KMS-11 (cell line): ENCODE data around the gene STK32A.
"Not testable (repeated sequence)": the region's sequence is repeated elsewhere in the genome, so short reads cannot be mapped to it uniquely, and the experiment has no call there.

Experiments used
- H2AFZ ChIP-seq: fragments of 200-600 bp; sonication (generic); 2 replicates; pipeline ENCODE4 v1.6.1; 2016; ENCODE audit warnings: antibody characterized with exemption, mixed run types, low read depth
- H3K27ac ChIP-seq: fragments of 200-600 bp; sonication (generic); 2 replicates; pipeline ENCODE4 v1.6.1; 2016; ENCODE audit warnings: mild to moderate bottlenecking, mixed run types
- H3K27me3 ChIP-seq: fragments of 200-600 bp; sonication (generic); 2 replicates; pipeline ENCODE4 v1.6.1; 2017; ENCODE audit warnings: mild to moderate bottlenecking, low read depth, mixed run types, moderate library complexity; ENCODE audit not compliant: insufficient read depth
- H3K36me3 ChIP-seq: fragments of 200-600 bp; sonication (generic); 2 replicates; pipeline ENCODE4 v1.6.1; 2017; ENCODE audit warnings: mild to moderate bottlenecking, mixed run types; ENCODE audit not compliant: insufficient read depth
- H3K4me1 ChIP-seq: fragments of 200-600 bp; sonication (generic); 2 replicates; pipeline ENCODE4 v1.6.1; 2016; ENCODE audit warnings: mild to moderate bottlenecking, low read depth, mixed run types; ENCODE audit not compliant: poor library complexity, severe bottlenecking
- H3K4me2 ChIP-seq: fragments of 200-600 bp; sonication (generic); 2 replicates; pipeline ENCODE4 v1.7.0; 2016; ENCODE audit warnings: mild to moderate bottlenecking, mixed run types
- H3K4me3 ChIP-seq: fragments of 200-600 bp; sonication (generic); IDR thresholded peaks from 2 replicates; pipeline ENCODE4 v1.6.1; 2017; ENCODE audit warnings: low read depth, low read length, mixed read lengths; ENCODE audit not compliant: insufficient read depth
- H3K79me2 ChIP-seq: fragments of 200-600 bp; sonication (generic); 2 replicates; pipeline ENCODE4 v1.6.1; 2016; ENCODE audit warnings: low read depth, mixed run types; ENCODE audit not compliant: insufficient read depth
- H3K9ac ChIP-seq: fragments of 200-600 bp; sonication (generic); 2 replicates; pipeline ENCODE4 v1.6.1; 2016; ENCODE audit warnings: mild to moderate bottlenecking, mixed run types
- H4K20me1 ChIP-seq: fragments of 200-600 bp; sonication (generic); 2 replicates; pipeline ENCODE4 v1.6.1; 2016; ENCODE audit warnings: mild to moderate bottlenecking, mixed run types; ENCODE audit not compliant: insufficient read depth
- TF ChIP-seq, protein P1 (sequence below): fragments of 200-600 bp; sonication (generic); conservative IDR thresholded peaks from 2 replicates; pipeline ENCODE4 v1.6.1; 2017; ENCODE audit warnings: low read depth, mild to moderate bottlenecking, antibody characterized with exemption, low read length, moderate library complexity, mixed read lengths

The STK32A gene

DNA sequence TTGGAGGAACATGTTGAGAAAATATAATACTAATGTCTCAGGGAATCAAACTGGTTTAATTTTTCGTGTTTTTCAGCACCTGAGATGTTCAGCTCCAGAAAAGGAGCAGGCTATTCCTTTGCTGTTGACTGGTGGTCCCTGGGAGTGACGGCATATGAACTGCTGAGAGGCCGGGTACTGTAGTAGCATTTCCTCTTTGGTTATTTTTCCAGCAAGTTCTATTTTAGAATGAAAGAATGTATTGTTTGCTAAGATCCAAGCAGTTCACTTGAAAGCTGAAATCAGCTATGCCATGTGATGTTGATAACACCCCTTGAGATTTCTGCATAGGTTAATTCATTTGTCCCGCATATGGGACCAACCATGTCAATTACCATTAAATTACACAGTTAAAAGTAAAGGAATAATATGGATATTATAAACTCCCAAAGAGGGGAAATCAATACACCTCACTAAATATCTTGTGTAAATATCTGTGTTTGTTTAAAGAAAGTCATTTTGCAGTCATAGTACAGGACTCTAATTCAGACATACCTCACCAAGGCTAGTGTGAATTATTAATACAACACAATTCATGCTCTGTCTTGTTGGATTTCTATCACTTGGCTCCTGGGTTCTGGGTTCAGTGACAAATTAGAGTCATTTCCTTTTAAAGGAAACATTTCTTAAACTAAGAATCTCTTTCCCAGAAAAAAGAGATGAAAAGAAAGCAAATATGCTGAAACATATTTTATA is 126.8 kb downstream of the STK32A start:
- H3K27ac ChIP-seq = no peak overlapping the region
- TF ChIP-seq, protein P1, sequence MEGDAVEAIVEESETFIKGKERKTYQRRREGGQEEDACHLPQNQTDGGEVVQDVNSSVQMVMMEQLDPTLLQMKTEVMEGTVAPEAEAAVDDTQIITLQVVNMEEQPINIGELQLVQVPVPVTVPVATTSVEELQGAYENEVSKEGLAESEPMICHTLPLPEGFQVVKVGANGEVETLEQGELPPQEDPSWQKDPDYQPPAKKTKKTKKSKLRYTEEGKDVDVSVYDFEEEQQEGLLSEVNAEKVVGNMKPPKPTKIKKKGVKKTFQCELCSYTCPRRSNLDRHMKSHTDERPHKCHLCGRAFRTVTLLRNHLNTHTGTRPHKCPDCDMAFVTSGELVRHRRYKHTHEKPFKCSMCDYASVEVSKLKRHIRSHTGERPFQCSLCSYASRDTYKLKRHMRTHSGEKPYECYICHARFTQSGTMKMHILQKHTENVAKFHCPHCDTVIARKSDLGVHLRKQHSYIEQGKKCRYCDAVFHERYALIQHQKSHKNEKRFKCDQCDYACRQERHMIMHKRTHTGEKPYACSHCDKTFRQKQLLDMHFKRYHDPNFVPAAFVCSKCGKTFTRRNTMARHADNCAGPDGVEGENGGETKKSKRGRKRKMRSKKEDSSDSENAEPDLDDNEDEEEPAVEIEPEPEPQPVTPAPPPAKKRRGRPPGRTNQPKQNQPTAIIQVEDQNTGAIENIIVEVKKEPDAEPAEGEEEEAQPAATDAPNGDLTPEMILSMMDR = no peak
- H3K36me3 ChIP-seq = no peaks in the 10 kb centered on the region

GRCh38 chr5:147367381-147367780 is 132.6 kb downstream of the STK32A start:
- not testable (repeated sequence) for H3K27ac ChIP-seq, H4K20me1 ChIP-seq, H3K79me2 ChIP-seq, H3K27me3 ChIP-seq, H3K36me3 ChIP-seq, H3K9ac ChIP-seq, H3K4me1 ChIP-seq, H3K4me2 ChIP-seq, H3K4me3 ChIP-seq, H2AFZ ChIP-seq

More for the DNA sequence above, 126.8 kb downstream of the STK32A start:
- Histone ChIP-seq H3K4me1 (no peaks in the 10 kb centered on the region), H3K79me2 (no peaks in the 10 kb centered on the region), H2AFZ (no peak overlapping the region), H3K4me3 (no peak overlapping the region), H4K20me1 (no peaks in the 10 kb centered on the region), H3K9ac (no peak overlapping the region), H3K27me3 (no peaks in the 10 kb centered on the region), H3K4me2 (no peak overlapping the region)

DNA sequence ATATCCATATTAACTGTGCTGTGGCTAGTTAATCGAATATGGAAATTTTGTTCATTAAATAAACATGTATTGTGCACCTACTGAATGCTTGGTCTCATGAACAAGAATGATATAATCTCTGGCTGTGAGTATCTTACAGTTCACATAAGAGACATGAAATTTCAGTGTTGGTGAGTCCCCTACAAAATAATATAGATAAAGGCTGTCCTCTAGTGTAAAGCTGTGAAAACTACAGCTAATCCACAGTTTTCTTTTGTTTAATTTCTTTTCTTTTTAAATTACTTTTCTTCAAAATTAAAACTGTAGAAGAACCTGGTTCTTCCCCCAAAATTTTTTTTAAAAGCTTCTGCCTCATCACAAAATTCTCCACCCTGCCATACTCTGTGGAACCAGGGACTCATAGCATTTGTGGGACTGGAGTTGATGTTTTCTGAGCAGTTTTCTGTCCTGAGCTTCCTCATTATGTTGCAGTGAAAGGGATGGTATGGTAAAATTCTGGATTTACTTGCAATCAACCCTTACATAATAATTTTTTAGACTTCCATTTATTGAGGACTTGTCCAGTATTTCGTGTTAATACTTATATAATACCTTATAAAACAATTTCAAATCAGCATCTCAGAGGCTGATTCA is 135.0 kb downstream of the STK32A start:
- Histone ChIP-seq H3K36me3 (no peaks in the 10 kb centered on the region), H3K27ac (no peak overlapping the region), H3K4me3 (no peak overlapping the region), H2AFZ (no peak overlapping the region), H3K9ac (no peak overlapping the region), H3K4me2 (no peak overlapping the region), H3K27me3 (no peaks in the 10 kb centered on the region), H3K4me1 (no peaks in the 10 kb centered on the region), H4K20me1 (no peaks in the 10 kb centered on the region), H3K79me2 (no peaks in the 10 kb centered on the region)
- TF ChIP-seq, protein P1 = peak; percentile 58

DNA sequence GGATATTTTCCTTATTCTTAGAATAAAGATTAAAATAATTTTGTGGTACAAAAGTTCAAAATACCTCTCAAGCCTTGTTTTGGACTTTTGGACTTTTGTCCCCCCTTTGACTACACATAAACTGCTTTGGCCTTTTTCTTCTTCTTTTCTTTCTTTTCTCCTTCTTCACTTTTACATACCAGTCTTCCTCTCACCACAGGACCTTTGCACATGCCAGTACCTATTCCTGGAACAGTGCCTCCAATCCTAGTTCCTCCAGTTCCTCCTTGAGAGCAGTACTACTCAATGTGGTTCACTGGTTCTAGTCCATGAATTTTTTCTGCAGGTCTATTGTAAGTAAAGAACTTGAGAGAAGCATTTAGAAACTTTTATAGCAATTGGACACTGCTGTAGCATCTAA is 136.5 kb downstream of the STK32A start:
- TF ChIP-seq, protein P1 = no peak
- Histone ChIP-seq H3K4me2 (no peak overlapping the region), H3K79me2 (no peaks in the 10 kb centered on the region), H3K9ac (no peak overlapping the region), H3K4me1 (no peaks in the 10 kb centered on the region), H3K27ac (no peak overlapping the region), H3K27me3 (no peaks in the 10 kb centered on the region), H3K36me3 (no peaks in the 10 kb centered on the region), H3K4me3 (no peak overlapping the region), H4K20me1 (no peaks in the 10 kb centered on the region), H2AFZ (no peak overlapping the region)

DNA sequence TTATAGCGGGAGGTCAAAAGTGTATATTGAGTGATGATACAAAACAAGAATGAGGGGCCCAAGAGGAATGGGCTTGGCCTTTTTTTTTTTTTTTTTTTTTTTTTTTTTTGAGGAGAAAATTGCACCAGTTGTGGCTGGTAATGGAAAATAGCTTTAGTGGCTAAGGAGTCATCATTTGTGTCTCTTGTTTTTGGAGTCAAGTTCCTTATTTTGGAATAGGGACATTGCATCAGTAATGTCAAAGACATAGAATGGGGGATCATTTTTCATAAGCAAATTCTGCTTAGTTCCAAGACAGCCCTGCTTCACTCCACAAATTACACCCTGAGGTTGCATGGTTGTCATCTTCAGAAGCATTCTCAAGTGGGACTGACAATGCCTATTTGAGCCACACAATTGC is 137.4 kb downstream of the STK32A start:
- H3K79me2 ChIP-seq = no peaks in the 10 kb centered on the region
- no peak overlapping the region for H3K4me2 ChIP-seq

More for the DNA sequence above, 137.4 kb downstream of the STK32A start:
- Histone ChIP-seq H3K9ac (no peak overlapping the region), H4K20me1 (no peaks in the 10 kb centered on the region), H2AFZ (no peak overlapping the region), H3K27ac (no peak overlapping the region), H3K36me3 (no peaks in the 10 kb centered on the region), H3K4me1 (no peaks in the 10 kb centered on the region), H3K4me3 (no peak overlapping the region), H3K27me3 (no peaks in the 10 kb centered on the region)
- TF ChIP-seq, protein P1 = no peak
